ENCODE data around the gene SIGLEC15. TPM values are rescaled to one million over a fixed set of nuclear protein-coding genes. Genes with fewer than 3 reads are reported as not detected.

The SIGLEC15 gene
- total and polyA plus RNA-seq, 10 of the 15 experiments (the other 5 are each of a cell fraction or from before 2014, with no cell fraction given) = 0.09 to 0.45 TPM; not detected in 8

DNA sequence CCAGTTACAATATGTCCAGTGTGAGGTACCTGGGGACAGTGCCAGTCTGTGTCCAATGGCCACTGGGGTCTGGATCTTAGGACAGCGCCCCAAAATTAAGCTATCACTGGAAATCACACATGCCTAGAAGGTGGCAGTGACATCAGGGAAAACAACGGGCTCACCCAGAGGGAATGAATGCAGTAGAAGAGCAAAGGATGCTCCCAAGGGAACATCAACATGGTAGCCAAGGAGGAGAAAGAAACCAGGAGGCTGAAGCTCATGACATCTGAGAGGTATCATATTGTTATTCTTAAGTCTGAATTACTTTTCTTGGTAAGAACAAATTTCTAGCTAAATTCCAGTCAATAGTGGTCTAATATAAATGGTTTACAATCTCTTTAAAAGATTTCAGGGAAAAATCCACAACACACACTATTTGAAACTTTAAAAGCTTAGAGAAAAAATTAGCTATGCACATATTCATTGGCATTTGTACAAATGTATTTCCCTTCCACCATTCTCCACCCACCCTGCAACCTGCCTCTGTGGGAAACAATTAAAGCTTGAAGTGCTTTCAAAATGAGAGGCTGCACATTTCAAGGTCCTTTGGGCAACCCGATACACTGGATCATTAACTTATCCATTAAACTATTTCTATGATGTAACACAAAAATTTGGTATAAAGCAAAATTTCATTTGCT, 55.5 kb downstream of the SIGLEC15 start:
- Histone ChIP-seq H3K9me3 (replicated peaks; ENCODE audit: control insufficient read depth, insufficient read depth, low read length) (peaks cover 2% of the 10 kb centered on the region; the same call in 2 of the 3 replicates), H4K20me1 (ENCODE audit: control insufficient read depth, insufficient read depth) (no peaks in the 10 kb centered on the region), H3K79me2 (ENCODE audit: control insufficient read depth, insufficient read depth, low read length) (no peaks in the 10 kb centered on the region), H2AFZ (ENCODE audit: control insufficient read depth, low read depth, low read length) (no peak overlapping the region), H3K4me2 (ENCODE audit: control insufficient read depth, insufficient read depth) (no peak overlapping the region), H3K27ac (ENCODE audit: control insufficient read depth, insufficient read depth) (no peak overlapping the region), H3K4me1 (ENCODE audit: control insufficient read depth, insufficient read depth, low read length) (no peaks in the 10 kb centered on the region), H3K27me3 (replicated peaks in 1 of 2; ENCODE audit: control insufficient read depth in 2 of 2, insufficient read depth in 2 of 2, low read length in 1 of 2) (no peaks in the 10 kb centered on the region), H3K9ac (ENCODE audit: control insufficient read depth, insufficient read depth, low read length) (no peak overlapping the region), H3K4me3 (no peak overlapping the region), H3K36me3 (ENCODE audit: control insufficient read depth in 2 of 2, insufficient read depth in 2 of 2, low read length in 1 of 2) (peaks cover 6 to 9% of the 10 kb centered on the region in 2 experiments)
- no TSS peak for BruUV-seq (replicated peaks)
- FAIRE-seq (no peak), ATAC-seq (no peak), DNase-seq (ENCODE audit: low read depth, low spot score) (no peak)
- in situ Hi-C loops (cut with MboI) (no loop called here), intact Hi-C loops (cut with micrococcal nuclease; ENCODE audit: unreplicated experiment) (loop anchor here (1.0 kb wide), 3 partner anchors 158 to 216 kb away; no protein-coding TSS in a partner anchor)
- 79% methylated on average over 3 of the region's 3 CpGs for WGBS (ENCODE audit: insufficient coverage, insufficient replicate concordance, low lambda C conversion rate, missing lambda C conversion rate)
- CTCF ChIA-PET = interaction anchor here (0.7 to 9.5 kb wide), 20 partner anchors 12 to 260 kb away, joined by 3 to 189 read pairs (median 5); partner anchors contain the start of gene SLC14A1
- RAD21 ChIA-PET (ENCODE audit: unreplicated experiment) = interaction anchor here (1.0 to 7.7 kb wide), 8 partner anchors 12 to 217 kb away, joined by 3 to 87 read pairs (median 14); partner anchors contain the start of gene SLC14A1
- POLR2A ChIA-PET = no interaction called here
- SMC1A ChIA-PET (ENCODE audit: uncharacterized antibody, unreplicated experiment) = interaction anchor here (0.5 to 12.4 kb wide), 13 partner anchors 9 to 217 kb away, joined by 3 to 162 read pairs (median 4); partner anchors contain the start of gene SLC14A1
- TF ChIP-seq GATAD2B (conservative IDR thresholded peaks at IDR 0.05; ENCODE audit: low read depth) = no peak
- no peak for TF ChIP-seq NR2C1 (IDR thresholded peaks at IDR 0.05)
- TF ChIP-seq TCF3 (IDR thresholded peaks at IDR 0.05; ENCODE audit: borderline replicate concordance, insufficient read depth, low read depth, low read length) = no peak
- no peak for TF ChIP-seq ZNF24 (IDR thresholded peaks at IDR 0.05)
- no peak for TF ChIP-seq RAD51 (IDR thresholded peaks at IDR 0.05)
- TF ChIP-seq, protein P1, sequence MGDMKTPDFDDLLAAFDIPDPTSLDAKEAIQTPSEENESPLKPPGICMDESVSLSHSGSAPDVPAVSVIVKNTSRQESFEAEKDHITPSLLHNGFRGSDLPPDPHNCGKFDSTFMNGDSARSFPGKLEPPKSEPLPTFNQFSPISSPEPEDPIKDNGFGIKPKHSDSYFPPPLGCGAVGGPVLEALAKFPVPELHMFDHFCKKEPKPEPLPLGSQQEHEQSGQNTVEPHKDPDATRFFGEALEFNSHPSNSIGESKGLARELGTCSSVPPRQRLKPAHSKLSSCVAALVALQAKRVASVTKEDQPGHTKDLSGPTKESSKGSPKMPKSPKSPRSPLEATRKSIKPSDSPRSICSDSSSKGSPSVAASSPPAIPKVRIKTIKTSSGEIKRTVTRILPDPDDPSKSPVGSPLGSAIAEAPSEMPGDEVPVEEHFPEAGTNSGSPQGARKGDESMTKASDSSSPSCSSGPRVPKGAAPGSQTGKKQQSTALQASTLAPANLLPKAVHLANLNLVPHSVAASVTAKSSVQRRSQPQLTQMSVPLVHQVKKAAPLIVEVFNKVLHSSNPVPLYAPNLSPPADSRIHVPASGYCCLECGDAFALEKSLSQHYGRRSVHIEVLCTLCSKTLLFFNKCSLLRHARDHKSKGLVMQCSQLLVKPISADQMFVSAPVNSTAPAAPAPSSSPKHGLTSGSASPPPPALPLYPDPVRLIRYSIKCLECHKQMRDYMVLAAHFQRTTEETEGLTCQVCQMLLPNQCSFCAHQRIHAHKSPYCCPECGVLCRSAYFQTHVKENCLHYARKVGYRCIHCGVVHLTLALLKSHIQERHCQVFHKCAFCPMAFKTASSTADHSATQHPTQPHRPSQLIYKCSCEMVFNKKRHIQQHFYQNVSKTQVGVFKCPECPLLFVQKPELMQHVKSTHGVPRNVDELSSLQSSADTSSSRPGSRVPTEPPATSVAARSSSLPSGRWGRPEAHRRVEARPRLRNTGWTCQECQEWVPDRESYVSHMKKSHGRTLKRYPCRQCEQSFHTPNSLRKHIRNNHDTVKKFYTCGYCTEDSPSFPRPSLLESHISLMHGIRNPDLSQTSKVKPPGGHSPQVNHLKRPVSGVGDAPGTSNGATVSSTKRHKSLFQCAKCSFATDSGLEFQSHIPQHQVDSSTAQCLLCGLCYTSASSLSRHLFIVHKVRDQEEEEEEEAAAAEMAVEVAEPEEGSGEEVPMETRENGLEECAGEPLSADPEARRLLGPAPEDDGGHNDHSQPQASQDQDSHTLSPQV (IDR thresholded peaks at IDR 0.05) = no peak
- TF ChIP-seq ZNF622 (IDR thresholded peaks at IDR 0.05) = no peak
- TF ChIP-seq JUNB (IDR thresholded peaks at IDR 0.05) = no peak
- TF ChIP-seq, protein P2, sequence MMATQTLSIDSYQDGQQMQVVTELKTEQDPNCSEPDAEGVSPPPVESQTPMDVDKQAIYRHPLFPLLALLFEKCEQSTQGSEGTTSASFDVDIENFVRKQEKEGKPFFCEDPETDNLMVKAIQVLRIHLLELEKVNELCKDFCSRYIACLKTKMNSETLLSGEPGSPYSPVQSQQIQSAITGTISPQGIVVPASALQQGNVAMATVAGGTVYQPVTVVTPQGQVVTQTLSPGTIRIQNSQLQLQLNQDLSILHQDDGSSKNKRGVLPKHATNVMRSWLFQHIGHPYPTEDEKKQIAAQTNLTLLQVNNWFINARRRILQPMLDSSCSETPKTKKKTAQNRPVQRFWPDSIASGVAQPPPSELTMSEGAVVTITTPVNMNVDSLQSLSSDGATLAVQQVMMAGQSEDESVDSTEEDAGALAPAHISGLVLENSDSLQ (IDR thresholded peaks at IDR 0.05) = no peak
- TF ChIP-seq, protein P3, sequence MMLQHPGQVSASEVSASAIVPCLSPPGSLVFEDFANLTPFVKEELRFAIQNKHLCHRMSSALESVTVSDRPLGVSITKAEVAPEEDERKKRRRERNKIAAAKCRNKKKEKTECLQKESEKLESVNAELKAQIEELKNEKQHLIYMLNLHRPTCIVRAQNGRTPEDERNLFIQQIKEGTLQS (IDR thresholded peaks at IDR 0.05; ENCODE audit: borderline replicate concordance, extremely low read depth, low read depth, low read length) = no peak
- no peak for TF ChIP-seq NBN (IDR thresholded peaks at IDR 0.05)
- no peak for TF ChIP-seq TCF7 (IDR thresholded peaks at IDR 0.05; ENCODE audit: borderline replicate concordance)
- TF ChIP-seq MTA3 (IDR thresholded peaks at IDR 0.05; ENCODE audit: borderline replicate concordance, low read length) = no peak

Measured in GM12878 (cell line).